Measurements from ENCODE around the gene HNRNPM. TPM values are rescaled to one million over a fixed set of nuclear protein-coding genes. Genes with fewer than 3 reads are reported as not detected.

Gene HNRNPM
- total and polyA plus RNA-seq, 9 donors = 88.2 to 285 (median 180) TPM

DNA sequence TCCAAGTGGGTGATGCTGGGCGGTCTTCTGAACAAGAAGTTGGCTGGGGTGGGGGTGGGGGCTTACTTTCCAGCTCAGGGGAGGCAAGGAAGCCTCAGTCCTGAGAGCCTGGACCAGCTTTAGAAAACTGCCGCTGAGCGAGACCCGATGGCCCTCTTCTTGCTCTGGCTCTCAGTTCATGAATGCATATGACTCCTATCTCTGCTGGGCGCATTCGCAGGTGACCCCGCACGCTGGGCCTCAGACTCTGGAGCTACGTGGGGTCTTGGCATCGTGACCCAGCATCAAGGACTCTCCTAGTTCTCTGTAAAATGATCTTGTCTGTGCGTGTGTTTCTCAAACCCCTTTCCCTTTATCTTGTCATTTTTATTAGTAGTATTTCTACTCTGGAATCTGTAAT is 37.9 kb downstream of the HNRNPM start:
- peaks cover 4% of the 10 kb centered on the region for H3K4me1 ChIP-seq (ENCODE audit: insufficient read depth)
- DNase-seq = peak in 1 of 5 donors; percentile 33
- WGBS, 3 donors = 65 to 80% (median 66%) methylated on average over 11 of the region's 11 CpGs
- intact Hi-C loops (cut with DNase I) = no loop called here
- H3K9me3 ChIP-seq = no peaks in the 10 kb centered on the region
- TF ChIP-seq POLR2A (IDR thresholded peaks at IDR 0.05) (no peak), EP300 (IDR thresholded peaks at IDR 0.05) (no peak)
- TF ChIP-seq, protein P1, sequence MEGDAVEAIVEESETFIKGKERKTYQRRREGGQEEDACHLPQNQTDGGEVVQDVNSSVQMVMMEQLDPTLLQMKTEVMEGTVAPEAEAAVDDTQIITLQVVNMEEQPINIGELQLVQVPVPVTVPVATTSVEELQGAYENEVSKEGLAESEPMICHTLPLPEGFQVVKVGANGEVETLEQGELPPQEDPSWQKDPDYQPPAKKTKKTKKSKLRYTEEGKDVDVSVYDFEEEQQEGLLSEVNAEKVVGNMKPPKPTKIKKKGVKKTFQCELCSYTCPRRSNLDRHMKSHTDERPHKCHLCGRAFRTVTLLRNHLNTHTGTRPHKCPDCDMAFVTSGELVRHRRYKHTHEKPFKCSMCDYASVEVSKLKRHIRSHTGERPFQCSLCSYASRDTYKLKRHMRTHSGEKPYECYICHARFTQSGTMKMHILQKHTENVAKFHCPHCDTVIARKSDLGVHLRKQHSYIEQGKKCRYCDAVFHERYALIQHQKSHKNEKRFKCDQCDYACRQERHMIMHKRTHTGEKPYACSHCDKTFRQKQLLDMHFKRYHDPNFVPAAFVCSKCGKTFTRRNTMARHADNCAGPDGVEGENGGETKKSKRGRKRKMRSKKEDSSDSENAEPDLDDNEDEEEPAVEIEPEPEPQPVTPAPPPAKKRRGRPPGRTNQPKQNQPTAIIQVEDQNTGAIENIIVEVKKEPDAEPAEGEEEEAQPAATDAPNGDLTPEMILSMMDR (IDR thresholded peaks at IDR 0.05) = no peak
- no peak overlapping the region for H3K4me3 ChIP-seq
- H3K27ac ChIP-seq = no peak overlapping the region
- H3K27me3 ChIP-seq = no peaks in the 10 kb centered on the region
- no peaks in the 10 kb centered on the region for H3K36me3 ChIP-seq

DNA sequence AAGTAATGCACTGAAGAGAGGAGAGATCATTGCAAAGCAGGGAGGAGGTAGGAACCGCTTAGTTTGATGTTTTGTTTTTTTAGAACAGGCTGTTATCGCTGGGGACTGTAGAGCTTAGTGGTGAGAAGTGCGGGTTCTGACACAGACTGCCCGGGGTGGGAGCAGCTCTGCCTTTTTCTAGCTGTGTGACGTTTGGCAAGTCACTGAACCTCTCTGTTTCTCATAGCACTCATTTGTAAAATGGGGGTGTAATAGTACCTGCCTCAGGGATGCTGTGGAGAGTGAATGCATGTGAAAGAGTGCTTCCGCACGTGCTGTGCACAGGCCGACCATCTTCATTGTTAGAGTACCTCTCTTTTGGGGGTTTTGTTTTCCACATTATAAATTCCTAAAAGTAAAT is 38.4 kb downstream of the HNRNPM start:
- Histone ChIP-seq H3K4me1 (ENCODE audit: insufficient read depth) (peaks cover 2% of the 10 kb centered on the region), H3K36me3 (no peaks in the 10 kb centered on the region), H3K27me3 (no peaks in the 10 kb centered on the region), H3K9me3 (no peaks in the 10 kb centered on the region), H3K4me3 (no peak overlapping the region), H3K27ac (no peak overlapping the region)
- intact Hi-C loops (cut with DNase I) = no loop called here
- TF ChIP-seq POLR2A (IDR thresholded peaks at IDR 0.05) (no peak), EP300 (IDR thresholded peaks at IDR 0.05) (no peak)
- TF ChIP-seq, protein P1 (IDR thresholded peaks at IDR 0.05) = no peak
- WGBS, 3 donors = 51 to 55% (median 51%) methylated on average over 8 of the region's 8 CpGs
- no peak for DNase-seq

DNA sequence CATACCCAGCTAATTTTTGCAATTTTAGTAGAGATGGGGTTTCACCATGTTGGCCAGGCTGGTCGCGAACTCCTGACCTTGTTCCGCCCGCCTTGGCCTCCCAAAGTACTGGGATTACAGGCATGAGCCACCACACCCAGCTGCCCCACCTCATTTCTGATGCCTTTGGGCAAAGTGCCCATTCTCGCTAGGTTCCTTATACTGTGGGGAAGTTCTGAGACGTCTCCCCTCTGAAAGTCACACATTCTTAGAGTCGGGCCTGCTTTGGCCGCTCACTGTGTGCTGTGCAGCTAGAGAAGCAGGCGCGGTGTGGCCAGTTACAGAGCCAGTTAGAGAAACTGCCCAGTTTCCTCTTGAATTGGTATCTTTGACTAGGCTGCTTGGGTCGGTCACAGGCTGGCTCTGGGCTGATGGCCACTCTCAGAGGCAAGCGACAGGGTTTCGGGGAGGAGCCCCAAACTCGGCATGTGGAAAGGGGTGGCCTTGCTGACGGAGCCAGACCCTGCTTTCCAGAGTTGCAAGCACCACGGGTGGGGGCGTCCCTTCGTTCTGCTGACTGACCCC is 39.6 kb downstream of the HNRNPM start:
- Histone ChIP-seq H3K27me3 (no peaks in the 10 kb centered on the region), H3K4me1 (ENCODE audit: insufficient read depth) (peaks cover 2% of the 10 kb centered on the region), H3K27ac (no peak overlapping the region), H3K9me3 (no peaks in the 10 kb centered on the region), H3K4me3 (no peak overlapping the region), H3K36me3 (no peaks in the 10 kb centered on the region)
- DNase-seq = peak in 1 of 5 donors; percentile 36
- intact Hi-C loops (cut with DNase I) = no loop called here
- TF ChIP-seq POLR2A (IDR thresholded peaks at IDR 0.05) (no peak), EP300 (IDR thresholded peaks at IDR 0.05) (no peak)
- TF ChIP-seq, protein P1 (IDR thresholded peaks at IDR 0.05) = no peak
- 89 to 90% (median 89%) methylated on average over 18 of the region's 18 CpGs for WGBS, 3 donors

DNA sequence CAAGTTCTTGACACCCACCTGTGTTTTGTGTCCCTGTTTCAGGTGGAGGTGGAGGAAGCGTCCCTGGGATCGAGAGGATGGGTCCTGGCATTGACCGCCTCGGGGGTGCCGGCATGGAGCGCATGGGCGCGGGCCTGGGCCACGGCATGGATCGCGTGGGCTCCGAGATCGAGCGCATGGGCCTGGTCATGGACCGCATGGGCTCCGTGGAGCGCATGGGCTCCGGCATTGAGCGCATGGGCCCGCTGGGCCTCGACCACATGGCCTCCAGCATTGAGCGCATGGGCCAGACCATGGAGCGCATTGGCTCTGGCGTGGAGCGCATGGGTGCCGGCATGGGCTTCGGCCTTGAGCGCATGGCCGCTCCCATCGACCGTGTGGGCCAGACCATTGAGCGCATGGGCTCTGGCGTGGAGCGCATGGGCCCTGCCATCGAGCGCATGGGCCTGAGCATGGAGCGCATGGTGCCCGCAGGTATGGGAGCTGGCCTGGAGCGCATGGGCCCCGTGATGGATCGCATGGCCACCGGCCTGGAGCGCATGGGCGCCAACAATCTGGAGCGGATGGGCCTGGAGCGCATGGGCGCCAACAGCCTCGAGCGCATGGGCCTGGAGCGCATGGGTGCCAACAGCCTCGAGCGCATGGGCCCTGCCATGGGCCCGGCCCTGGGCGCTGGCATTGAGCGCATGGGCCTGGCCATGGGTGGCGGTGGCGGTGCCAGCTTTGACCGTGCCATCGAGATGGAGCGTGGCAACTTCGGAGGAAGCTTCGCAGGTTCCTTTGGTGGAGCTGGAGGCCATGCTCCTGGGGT is 41.0 kb downstream of the HNRNPM start:
- TF ChIP-seq, protein P1 (IDR thresholded peaks at IDR 0.05) = no peak
- no peak for TF ChIP-seq EP300 (IDR thresholded peaks at IDR 0.05)
- no peak for TF ChIP-seq POLR2A (IDR thresholded peaks at IDR 0.05)
- peak in 1 of 5 donors; percentile 36 for DNase-seq
- WGBS, 3 donors = 94 to 97% (median 96%) methylated on average over 60 to 62 of the region's 62 CpGs
- Histone ChIP-seq H3K4me3 (no peak overlapping the region), H3K27me3 (no peaks in the 10 kb centered on the region), H3K27ac (no peak overlapping the region), H3K36me3 (no peaks in the 10 kb centered on the region), H3K4me1 (ENCODE audit: insufficient read depth) (peaks cover 2% of the 10 kb centered on the region), H3K9me3 (no peaks in the 10 kb centered on the region)
- intact Hi-C loops (cut with DNase I) = no loop called here

All from ovary (tissue), 9 donors.